Erythroblast (primary cell): ENCODE results near the gene SPTLC2.

Experiments
- GATA1 ChIP-seq: IDR thresholded peaks from 2 replicates; pipeline ENCODE4 v1.6.1; 2011; ENCODE audit warnings: low read depth, mild to moderate bottlenecking, control low read depth, low read length, moderate library complexity
- POLR2A ChIP-seq: IDR thresholded peaks from 2 replicates; pipeline ENCODE4 v1.6.1; 2011; ENCODE audit warnings: mild to moderate bottlenecking, low read length

- TF ChIP-seq POLR2A (no peak), GATA1 (no peak)
These were observed 46.9 kb upstream of the SPTLC2 start for GRCh38 chr14:77663293-77663692.
